HG03565 (cell line): Measurements from ENCODE around the gene SNAPC1.
"Not testable (repeated sequence)": the region's sequence is repeated elsewhere in the genome, so short reads cannot be mapped to it uniquely, and the experiment has no call there.

Experiments used
- ATAC-seq: cut with Tn5 transposase; IDR thresholded peaks from one replicate; pipeline ENCODE4 v1.9.1; 2021; ENCODE audit warnings: mild to moderate bottlenecking, moderate library complexity; ENCODE audit not compliant: unreplicated experiment

SNAPC1 gene

GRCh38 chr14:61749264-61749663 lies 13.0 kb upstream of the SNAPC1 start:
- ATAC-seq: no peak

DNA sequence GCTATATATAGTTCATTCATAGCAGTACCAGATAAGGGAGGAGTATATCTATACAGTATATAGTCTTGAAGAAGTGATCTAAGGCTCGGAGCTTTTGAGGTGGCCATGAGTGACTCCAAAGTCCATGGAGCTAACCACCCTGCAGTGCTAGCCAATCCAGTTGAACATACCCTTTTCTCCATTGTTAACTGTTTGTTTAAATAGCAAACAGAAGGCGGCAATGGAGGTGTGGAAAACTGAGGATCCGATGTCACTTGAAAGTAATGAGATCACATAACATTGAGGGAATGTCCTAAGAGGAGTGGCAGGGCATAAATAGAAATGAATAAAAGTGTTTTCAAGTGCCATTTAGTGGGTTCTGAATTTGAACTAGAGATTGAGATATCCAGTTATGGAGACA lies 12.4 kb upstream of the SNAPC1 start:
- ATAC-seq: no peak

DNA sequence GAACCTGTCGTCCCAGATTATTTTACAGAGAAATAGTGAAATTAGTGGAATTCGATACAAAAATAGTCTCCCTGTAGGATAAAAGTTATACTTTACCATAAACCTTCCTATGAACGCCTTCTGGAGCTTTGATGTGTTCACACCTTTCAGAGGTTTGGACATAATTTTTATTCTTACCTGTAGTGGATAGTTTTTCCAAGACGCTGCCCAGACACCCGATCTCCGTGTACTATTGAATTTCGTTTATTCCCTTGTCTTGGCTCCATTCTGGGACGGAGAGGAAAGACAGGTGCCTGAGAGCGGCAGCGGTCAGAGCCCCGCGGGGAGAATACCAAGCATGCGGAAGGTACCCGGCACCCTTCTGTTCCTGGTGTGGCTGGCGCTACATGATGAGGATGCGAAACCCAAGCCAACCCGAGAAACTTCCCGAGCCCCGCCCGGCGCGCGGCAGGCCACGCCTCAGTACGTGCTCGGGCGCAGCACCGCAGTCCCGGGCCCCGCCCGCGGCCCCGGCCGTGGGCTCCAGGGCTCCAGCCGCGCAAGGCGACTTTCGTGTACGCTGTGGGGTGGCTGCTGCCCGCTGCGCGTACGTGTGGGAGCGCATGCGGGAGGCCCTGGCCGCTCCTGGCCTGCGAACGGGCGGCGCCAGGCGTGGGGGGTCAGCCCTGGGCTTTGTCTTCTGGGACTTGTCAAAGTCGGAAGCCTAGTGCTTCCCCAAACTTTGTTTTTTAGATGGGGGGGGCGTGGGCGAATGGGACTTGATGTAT lies 11.3 kb upstream of the SNAPC1 start:
- ATAC-seq: peak; percentile 80

GRCh38 chr14:61751475-61751989 lies 10.7 kb upstream of the SNAPC1 start:
- no peak for ATAC-seq

GRCh38 chr14:61752626-61753025 lies 9.6 kb upstream of the SNAPC1 start:
- peak; percentile 42 for ATAC-seq

GRCh38 chr14:61753631-61754030 lies 8.6 kb upstream of the SNAPC1 start:
- ATAC-seq: no peak

GRCh38 chr14:61754627-61755381 lies 7.4 kb upstream of the SNAPC1 start:
- no peak for ATAC-seq

DNA sequence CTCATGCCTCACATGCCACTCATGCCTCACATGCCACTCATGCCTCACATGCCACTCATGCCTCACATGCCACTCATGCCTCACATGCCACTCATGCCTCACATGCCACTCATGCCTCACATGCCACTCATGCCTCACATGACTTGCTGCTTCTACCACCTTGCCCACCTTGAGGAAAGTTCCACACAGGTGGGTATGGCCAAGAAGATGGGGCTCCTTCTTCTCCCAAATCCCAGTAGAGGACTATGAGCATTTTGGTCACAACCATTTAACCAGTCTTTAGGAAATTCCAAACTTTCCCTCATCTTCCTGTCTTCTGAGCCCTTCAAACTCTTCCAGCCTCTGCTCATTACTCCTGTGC lies 6.9 kb upstream of the SNAPC1 start:
- ATAC-seq: not testable (repeated sequence)

- no peak for ATAC-seq
These were observed 6.1 kb upstream of the SNAPC1 start for GRCh38 chr14:61756135-61756534.

DNA sequence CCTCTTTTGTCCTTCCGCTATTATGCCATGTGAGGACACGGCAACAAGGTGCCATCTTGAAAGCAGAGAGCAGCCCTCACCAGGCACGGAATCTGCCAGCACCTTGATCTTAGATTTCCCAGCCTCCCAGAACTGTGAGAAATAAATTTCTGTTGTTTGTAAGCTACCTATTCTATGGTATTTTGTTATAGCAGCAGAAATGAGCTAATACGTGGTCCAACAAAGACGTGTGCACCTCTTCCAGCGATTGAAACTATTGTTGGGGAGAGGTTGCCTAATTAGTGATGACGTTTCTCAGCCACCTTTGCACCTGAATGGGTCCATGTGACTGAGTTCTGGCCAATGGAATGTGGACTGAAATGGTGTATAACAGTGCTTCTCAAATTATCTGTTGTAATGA lies 2.3 kb upstream of the SNAPC1 start:
- ATAC-seq: no peak

DNA sequence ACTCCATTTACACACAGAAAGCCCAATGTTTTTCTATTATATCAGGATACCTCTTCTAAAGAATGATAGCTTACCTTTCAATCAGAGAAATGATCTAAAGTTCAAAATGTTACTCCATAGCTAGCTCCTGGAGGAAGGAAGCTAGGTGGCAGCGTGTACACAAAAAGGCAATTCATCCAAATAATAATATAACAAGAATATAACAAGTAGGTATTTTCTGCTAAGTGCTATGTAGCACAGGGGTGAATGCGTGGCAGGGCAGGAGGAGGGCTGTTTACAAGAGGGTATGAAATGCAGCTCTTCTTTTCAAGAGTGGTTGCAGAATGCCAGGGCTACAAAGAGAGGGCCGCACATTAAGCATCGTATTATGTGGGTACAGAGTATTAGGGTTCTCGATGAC lies 663 bp upstream of the SNAPC1 start:
- no peak for ATAC-seq

DNA sequence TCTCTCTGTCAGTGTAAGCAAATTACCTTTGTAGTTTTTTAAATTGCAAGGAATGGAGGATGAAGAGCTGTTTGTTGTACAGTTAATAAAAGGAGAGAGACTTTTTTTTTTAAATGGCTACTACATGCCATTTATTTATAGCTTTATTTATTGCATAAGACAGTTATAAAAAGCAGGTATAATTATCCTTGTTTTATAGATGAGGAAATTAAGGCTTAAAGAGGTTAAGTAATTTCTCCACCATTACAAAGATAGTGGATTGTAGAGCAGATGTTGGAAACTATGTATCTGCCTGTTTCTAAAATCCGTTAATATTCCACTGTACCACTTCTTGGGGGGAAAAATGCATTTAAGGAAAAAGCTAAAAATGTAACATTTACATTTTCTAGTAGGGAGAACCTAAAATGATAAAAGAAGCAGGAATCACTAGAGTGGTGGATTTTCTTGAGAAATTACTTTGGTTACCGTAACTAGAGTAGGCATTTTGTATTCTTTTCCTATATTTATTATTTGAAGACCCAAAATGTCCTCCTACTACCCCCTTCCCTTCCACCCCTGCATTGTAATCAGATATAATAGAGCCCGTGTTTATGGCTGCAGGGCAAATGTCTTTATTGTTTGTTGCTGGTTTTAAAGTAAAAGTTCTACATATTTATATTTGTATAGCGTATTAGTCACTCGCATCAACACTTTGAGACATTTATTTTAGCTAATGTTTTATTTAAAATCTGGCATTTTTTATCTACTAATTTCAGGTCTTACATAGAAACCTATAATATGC lies 2.3 kb downstream of the SNAPC1 start:
- ATAC-seq: no peak

GRCh38 chr14:61765225-61765943 lies 3.2 kb downstream of the SNAPC1 start:
- ATAC-seq: no peak

DNA sequence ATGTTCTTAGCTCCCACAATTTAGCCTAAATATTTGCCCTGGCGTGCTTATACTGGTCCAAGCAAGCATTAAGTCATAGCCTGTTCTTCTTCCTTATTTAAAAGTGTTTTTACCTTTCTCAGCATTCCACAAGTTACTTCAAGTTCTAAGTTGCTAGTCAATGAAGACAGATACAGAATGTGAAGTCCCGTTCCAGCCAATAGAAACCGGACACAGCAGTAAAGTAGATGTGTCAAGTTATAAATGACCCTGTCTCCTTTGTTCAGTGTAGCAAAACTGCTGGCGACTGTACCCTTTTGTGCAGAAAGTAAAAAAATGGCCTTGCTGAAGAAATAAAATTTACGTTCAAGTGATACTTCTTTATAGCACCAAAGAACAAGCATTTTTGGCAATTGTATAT lies 3.9 kb downstream of the SNAPC1 start:
- ATAC-seq: no peak

DNA sequence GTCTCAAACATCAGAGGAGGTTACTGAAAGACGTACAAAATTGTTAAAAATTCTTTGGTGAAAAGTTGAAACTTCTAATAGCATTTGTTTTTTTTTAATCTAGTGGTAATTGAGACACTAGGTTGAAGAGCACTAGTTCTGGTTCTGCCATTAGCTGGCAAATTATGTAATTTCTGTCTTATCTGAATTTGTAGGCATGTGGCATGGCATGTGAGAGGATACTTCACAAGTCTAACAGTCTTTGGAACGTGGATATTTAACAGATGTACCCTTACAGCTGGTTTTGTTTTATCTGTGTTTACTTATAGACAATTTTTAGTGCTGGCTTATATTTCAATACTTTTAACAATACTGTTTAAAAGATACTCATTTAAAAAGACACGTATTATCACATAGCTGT lies 6.0 kb downstream of the SNAPC1 start:
- no peak for ATAC-seq

GRCh38 chr14:61769893-61770292 lies 7.7 kb downstream of the SNAPC1 start:
- ATAC-seq: no peak

GRCh38 chr14:61774861-61775260 lies 12.6 kb downstream of the SNAPC1 start:
- no peak for ATAC-seq

DNA sequence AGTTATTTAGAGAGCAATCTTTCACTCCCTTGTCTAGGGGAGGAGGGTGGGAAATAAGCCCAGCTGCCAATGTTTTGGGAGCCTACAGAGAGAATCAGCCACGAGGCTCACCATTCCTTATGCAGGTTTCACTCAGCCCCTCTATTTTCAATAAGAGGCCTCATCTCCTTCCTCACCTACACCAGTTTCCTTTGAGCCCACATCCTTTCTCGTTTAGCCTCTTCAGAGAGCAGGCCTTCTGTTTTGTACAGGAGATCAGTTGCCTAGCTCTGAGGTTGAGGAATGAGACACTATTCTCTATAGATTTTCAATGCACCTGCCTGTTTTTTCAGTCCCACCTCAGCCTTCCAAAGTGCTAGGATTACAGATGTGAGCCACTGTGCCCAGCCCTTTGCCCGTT lies 17.9 kb downstream of the SNAPC1 start:
- no peak for ATAC-seq

GRCh38 chr14:61797309-61797708 lies 35.1 kb downstream of the SNAPC1 start:
- no peak for ATAC-seq

- ATAC-seq: no peak
These were observed 39.9 kb downstream of the SNAPC1 start for GRCh38 chr14:61802010-61802568.

- ATAC-seq: no peak
These were observed 41.5 kb downstream of the SNAPC1 start for GRCh38 chr14:61803755-61804154.
